ENCODE results near the gene KCNK5.

The KCNK5 gene

GRCh38 chr6:39188571-39188970 lies 40.7 kb downstream of the KCNK5 start:
- Histone ChIP-seq H3K4me1 (ENCODE audit: control insufficient read depth, insufficient read depth, low read length) (no peaks in the 10 kb centered on the region), H3K4me3 (ENCODE audit: low read length in 2 of 2) (no peak overlapping the region), H3K9me3 (ENCODE audit: control insufficient read depth in 2 of 2, low read length in 2 of 2) (no peaks in the 10 kb centered on the region), H3K36me3 (ENCODE audit: control insufficient read depth in 2 of 2, insufficient read depth in 2 of 2, low read length in 2 of 2) (no peaks in the 10 kb centered on the region), H3K27ac (ENCODE audit: low read length) (no peak overlapping the region), H3K27me3 (ENCODE audit: control insufficient read depth in 1 of 2, insufficient read depth in 2 of 2, low read length in 2 of 2) (peaks cover 2 to 3% of the 10 kb centered on the region in 2 donors), H3K9ac (ENCODE audit: low read length in 2 of 2) (no peak overlapping the region)

DNA sequence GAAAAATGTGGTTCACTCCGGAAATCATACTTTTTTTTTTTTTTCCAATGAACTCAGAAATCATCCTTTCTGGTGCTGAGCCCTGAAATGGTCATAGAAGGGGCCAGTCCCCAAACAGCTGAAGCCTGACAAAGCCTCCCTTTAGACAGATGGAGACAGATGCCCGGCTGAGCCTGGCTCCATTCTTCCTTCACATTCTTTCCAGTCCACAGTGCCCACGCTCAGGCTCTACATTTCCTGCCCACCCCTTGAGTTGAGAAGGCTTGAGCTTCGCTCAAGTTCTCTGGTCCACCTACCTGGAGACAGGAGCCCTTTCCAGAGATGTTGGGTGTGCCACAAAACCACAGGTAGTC lies 41.2 kb downstream of the KCNK5 start:
- no peaks in the 10 kb centered on the region for H3K9me3 ChIP-seq (ENCODE audit: control insufficient read depth in 2 of 2, low read length in 2 of 2)
- H3K4me3 ChIP-seq (ENCODE audit: low read length in 2 of 2), result no peak overlapping the region
- H3K4me1 ChIP-seq (ENCODE audit: control insufficient read depth, insufficient read depth, low read length), result no peaks in the 10 kb centered on the region
- no peak overlapping the region for H3K9ac ChIP-seq (ENCODE audit: low read length in 2 of 2)
- H3K27ac ChIP-seq (ENCODE audit: low read length), result no peak overlapping the region
- no peaks in the 10 kb centered on the region for H3K36me3 ChIP-seq (ENCODE audit: control insufficient read depth in 2 of 2, insufficient read depth in 2 of 2, low read length in 2 of 2)
- H3K27me3 ChIP-seq (ENCODE audit: control insufficient read depth in 1 of 2, insufficient read depth in 2 of 2, low read length in 2 of 2), result peaks cover 2 to 3% of the 10 kb centered on the region in 2 donors

DNA sequence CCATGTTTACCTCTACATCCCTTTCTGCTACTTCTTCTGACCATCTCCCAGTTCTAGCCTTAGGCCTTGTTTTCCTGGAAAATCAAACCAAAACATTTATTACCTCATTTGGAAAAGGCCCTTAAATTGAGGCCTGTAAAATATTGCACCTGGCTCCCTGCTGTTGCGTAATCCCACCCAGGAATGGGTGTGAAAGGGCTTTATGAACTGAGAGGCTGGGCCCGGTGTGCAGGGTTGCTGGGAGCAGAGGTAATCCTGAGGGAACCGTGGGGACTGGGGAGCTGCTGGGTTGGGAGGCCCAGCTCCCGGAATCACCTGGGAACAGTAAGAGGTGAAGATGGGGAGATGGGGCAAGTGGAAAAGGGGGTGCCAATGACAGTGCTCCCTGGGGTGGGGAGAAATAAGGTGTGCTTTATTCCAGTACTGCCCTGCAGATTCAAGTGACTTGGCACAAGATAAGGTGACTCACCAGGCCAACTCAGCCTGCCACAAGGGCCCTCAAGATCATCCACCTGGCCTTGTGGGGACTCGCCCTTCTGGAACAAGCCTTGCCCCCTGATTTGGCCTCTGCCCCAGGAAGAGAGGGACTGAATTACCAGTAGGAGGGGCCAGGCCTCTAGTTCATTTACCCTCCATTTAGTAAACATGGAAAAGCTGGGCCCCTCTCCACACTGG lies 44.2 kb downstream of the KCNK5 start:
- H3K4me1 ChIP-seq (ENCODE audit: control insufficient read depth, insufficient read depth, low read length), result no peaks in the 10 kb centered on the region
- H3K27me3 ChIP-seq (ENCODE audit: control insufficient read depth in 1 of 2, insufficient read depth in 2 of 2, low read length in 2 of 2), result peaks cover 2 to 3% of the 10 kb centered on the region in 2 donors
- no peaks in the 10 kb centered on the region for H3K36me3 ChIP-seq (ENCODE audit: control insufficient read depth in 2 of 2, insufficient read depth in 2 of 2, low read length in 2 of 2)
- H3K4me3 ChIP-seq (ENCODE audit: low read length in 2 of 2), result no peak overlapping the region
- no peak overlapping the region for H3K27ac ChIP-seq (ENCODE audit: low read length)
- no peaks in the 10 kb centered on the region for H3K9me3 ChIP-seq (ENCODE audit: control insufficient read depth in 2 of 2, low read length in 2 of 2)
- H3K9ac ChIP-seq (ENCODE audit: low read length in 2 of 2), result no peak overlapping the region

DNA sequence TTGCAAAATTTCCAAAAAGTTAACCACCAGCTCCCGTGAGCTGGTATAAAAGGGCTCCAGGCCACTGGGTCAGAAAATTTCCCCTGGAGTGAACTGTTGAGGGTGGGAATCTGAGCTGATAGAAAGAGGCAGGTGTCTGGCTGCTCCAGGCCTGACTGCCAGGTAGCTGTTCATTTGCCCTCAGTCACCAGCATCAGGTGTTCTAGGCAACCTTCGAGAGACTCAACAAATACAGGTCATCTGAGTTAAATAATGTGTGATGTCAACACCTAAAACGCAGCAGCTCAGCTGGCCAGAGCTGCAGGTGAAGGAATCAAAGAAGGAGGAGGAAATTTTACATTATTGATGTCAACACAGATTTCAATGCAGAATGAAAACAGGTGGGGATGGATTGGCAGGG lies 46.7 kb downstream of the KCNK5 start:
- Histone ChIP-seq H3K9ac (ENCODE audit: low read length in 2 of 2) (no peak overlapping the region), H3K4me3 (ENCODE audit: low read length in 2 of 2) (no peak overlapping the region), H3K27me3 (ENCODE audit: control insufficient read depth in 1 of 2, insufficient read depth in 2 of 2, low read length in 2 of 2) (no peaks in the 10 kb centered on the region), H3K4me1 (ENCODE audit: control insufficient read depth, insufficient read depth, low read length) (no peaks in the 10 kb centered on the region), H3K36me3 (ENCODE audit: control insufficient read depth in 2 of 2, insufficient read depth in 2 of 2, low read length in 2 of 2) (no peaks in the 10 kb centered on the region), H3K9me3 (ENCODE audit: control insufficient read depth in 2 of 2, low read length in 2 of 2) (peaks cover 0 to 4% of the 10 kb centered on the region in 2 donors), H3K27ac (ENCODE audit: low read length) (no peak overlapping the region)

DNA sequence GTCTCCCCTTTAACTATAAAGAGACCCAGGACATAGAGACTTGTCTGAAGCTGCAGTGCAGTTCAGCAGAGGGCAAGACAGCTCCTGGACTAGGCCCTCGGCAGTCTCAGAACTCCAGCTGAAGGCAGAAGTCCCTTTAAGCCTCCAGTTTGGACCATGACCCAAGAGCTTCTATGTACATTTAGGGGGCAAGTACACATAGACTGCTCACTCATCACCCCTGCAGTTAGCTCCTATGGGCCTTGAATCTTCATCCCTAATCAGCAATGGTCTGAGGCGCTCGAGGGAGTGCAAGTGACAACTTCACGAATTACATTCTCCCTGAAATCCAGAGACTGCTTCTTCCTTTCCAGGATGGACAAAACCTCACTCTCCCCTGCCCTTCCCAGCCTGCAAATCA lies 47.4 kb downstream of the KCNK5 start:
- Histone ChIP-seq H3K27ac (ENCODE audit: low read length) (no peak overlapping the region), H3K4me1 (ENCODE audit: control insufficient read depth, insufficient read depth, low read length) (no peaks in the 10 kb centered on the region)

DNA sequence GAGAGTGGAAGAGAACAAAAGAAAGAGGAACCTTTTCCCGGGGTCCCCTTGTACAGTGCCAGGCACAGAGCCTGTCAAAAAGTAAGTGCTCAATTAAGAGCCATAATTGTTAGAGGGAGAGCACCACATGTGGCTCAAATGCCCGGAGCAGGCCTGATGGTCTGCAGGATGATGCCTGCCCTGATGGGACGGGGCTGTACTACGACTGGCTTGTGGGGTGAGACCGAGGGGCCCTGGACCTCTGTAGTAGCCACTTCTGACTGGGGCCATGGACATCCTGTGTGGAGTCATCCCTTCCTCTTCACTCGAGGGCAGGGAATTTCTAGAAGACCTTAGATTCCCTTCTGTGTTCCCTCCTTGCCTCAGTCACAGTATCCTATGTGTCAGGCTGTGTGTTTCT lies 47.9 kb downstream of the KCNK5 start:
- Histone ChIP-seq H3K27ac (ENCODE audit: low read length) (no peak overlapping the region), H3K4me3 (ENCODE audit: low read length in 2 of 2) (no peak overlapping the region), H3K27me3 (ENCODE audit: control insufficient read depth in 1 of 2, insufficient read depth in 2 of 2, low read length in 2 of 2) (no peaks in the 10 kb centered on the region), H3K36me3 (ENCODE audit: control insufficient read depth in 2 of 2, insufficient read depth in 2 of 2, low read length in 2 of 2) (no peaks in the 10 kb centered on the region), H3K4me1 (ENCODE audit: control insufficient read depth, insufficient read depth, low read length) (no peaks in the 10 kb centered on the region), H3K9me3 (ENCODE audit: control insufficient read depth in 2 of 2, low read length in 2 of 2) (peaks cover 0 to 8% of the 10 kb centered on the region in 2 donors), H3K9ac (ENCODE audit: low read length in 2 of 2) (no peak overlapping the region)

More for the DNA sequence above, 47.4 kb downstream of the KCNK5 start:
- Histone ChIP-seq H3K9me3 (ENCODE audit: control insufficient read depth in 2 of 2, low read length in 2 of 2) (peaks cover 0 to 6% of the 10 kb centered on the region in 2 donors), H3K9ac (ENCODE audit: low read length in 2 of 2) (no peak overlapping the region), H3K27me3 (ENCODE audit: control insufficient read depth in 1 of 2, insufficient read depth in 2 of 2, low read length in 2 of 2) (no peaks in the 10 kb centered on the region), H3K4me3 (ENCODE audit: low read length in 2 of 2) (no peak overlapping the region), H3K36me3 (ENCODE audit: control insufficient read depth in 2 of 2, insufficient read depth in 2 of 2, low read length in 2 of 2) (no peaks in the 10 kb centered on the region)

GRCh38 chr6:39178804-39179203 lies 50.5 kb downstream of the KCNK5 start:
- Histone ChIP-seq H3K9me3 (ENCODE audit: control insufficient read depth in 2 of 2, low read length in 2 of 2) (peaks cover 0 to 8% of the 10 kb centered on the region in 2 donors), H3K9ac (ENCODE audit: low read length in 2 of 2) (no peak overlapping the region), H3K27me3 (ENCODE audit: control insufficient read depth in 1 of 2, insufficient read depth in 2 of 2, low read length in 2 of 2) (no peaks in the 10 kb centered on the region), H3K27ac (ENCODE audit: low read length) (no peak overlapping the region), H3K4me1 (ENCODE audit: control insufficient read depth, insufficient read depth, low read length) (no peaks in the 10 kb centered on the region), H3K36me3 (ENCODE audit: control insufficient read depth in 2 of 2, insufficient read depth in 2 of 2, low read length in 2 of 2) (no peaks in the 10 kb centered on the region), H3K4me3 (ENCODE audit: low read length in 2 of 2) (no peak overlapping the region)

DNA sequence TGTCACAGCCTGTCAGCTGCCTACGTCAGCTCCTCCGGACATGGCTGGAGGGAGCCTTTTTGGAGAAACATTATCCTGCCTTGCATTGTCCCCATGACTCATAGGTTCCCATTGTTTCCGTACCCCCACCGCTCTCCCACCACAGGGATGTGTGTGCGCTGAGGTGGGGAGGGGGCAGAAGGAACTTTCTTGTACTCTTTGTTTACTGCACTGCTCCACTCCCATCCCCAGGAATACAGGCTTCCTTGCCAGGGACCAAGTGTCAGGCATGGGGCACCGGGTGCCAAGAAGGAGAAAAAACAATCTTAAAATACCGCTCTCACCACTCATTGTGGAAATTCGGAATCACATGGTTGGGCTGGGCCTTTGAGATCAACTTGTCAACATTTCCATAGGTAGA lies 51.0 kb downstream of the KCNK5 start:
- Histone ChIP-seq H3K9me3 (ENCODE audit: control insufficient read depth in 2 of 2, low read length in 2 of 2) (peaks cover 0 to 8% of the 10 kb centered on the region in 2 donors), H3K27me3 (ENCODE audit: control insufficient read depth in 1 of 2, insufficient read depth in 2 of 2, low read length in 2 of 2) (no peaks in the 10 kb centered on the region), H3K27ac (ENCODE audit: low read length) (no peak overlapping the region), H3K4me3 (ENCODE audit: low read length in 2 of 2) (no peak overlapping the region), H3K4me1 (ENCODE audit: control insufficient read depth, insufficient read depth, low read length) (no peaks in the 10 kb centered on the region), H3K36me3 (ENCODE audit: control insufficient read depth in 2 of 2, insufficient read depth in 2 of 2, low read length in 2 of 2) (no peaks in the 10 kb centered on the region), H3K9ac (ENCODE audit: low read length in 2 of 2) (no peak overlapping the region)

DNA sequence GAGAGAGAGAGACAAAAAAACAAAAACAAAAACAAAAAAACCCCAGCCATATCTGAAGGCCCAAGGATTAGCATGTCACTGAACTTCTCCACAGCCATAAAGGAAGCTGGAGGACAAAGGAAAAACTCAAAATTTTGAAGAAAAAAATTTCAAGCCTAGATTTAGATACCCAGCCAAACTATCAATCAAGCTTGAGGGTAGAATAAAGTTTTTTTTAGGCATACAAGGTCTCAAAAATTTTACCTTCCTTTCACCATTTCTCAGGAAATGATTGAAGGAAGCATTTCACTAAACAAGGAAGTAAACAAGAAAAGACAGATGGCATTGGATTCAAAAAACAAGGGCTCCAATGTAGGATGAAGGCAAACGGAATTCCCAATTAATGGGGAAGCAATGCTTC lies 52.1 kb downstream of the KCNK5 start:
- Histone ChIP-seq H3K27ac (ENCODE audit: low read length) (no peak overlapping the region), H3K36me3 (ENCODE audit: control insufficient read depth in 2 of 2, insufficient read depth in 2 of 2, low read length in 2 of 2) (no peaks in the 10 kb centered on the region), H3K4me1 (ENCODE audit: control insufficient read depth, insufficient read depth, low read length) (no peaks in the 10 kb centered on the region), H3K9ac (ENCODE audit: low read length in 2 of 2) (no peak overlapping the region), H3K4me3 (ENCODE audit: low read length in 2 of 2) (no peak overlapping the region), H3K9me3 (ENCODE audit: control insufficient read depth in 2 of 2, low read length in 2 of 2) (peaks cover 0 to 8% of the 10 kb centered on the region in 2 donors), H3K27me3 (ENCODE audit: control insufficient read depth in 1 of 2, insufficient read depth in 2 of 2, low read length in 2 of 2) (no peaks in the 10 kb centered on the region)

GRCh38 chr6:39173270-39173669 lies 56.0 kb downstream of the KCNK5 start:
- H3K36me3 ChIP-seq (ENCODE audit: control insufficient read depth in 2 of 2, insufficient read depth in 2 of 2, low read length in 2 of 2), result no peaks in the 10 kb centered on the region
- H3K9me3 ChIP-seq (ENCODE audit: control insufficient read depth in 2 of 2, low read length in 2 of 2), result peaks cover 5 to 11% of the 10 kb centered on the region in 2 donors
- H3K27me3 ChIP-seq (ENCODE audit: control insufficient read depth in 1 of 2, insufficient read depth in 2 of 2, low read length in 2 of 2), result peaks cover 0 to 2% of the 10 kb centered on the region in 2 donors
- no peak overlapping the region for H3K4me3 ChIP-seq (ENCODE audit: low read length in 2 of 2)
- H3K9ac ChIP-seq (ENCODE audit: low read length in 2 of 2), result no peak overlapping the region
- no peaks in the 10 kb centered on the region for H3K4me1 ChIP-seq (ENCODE audit: control insufficient read depth, insufficient read depth, low read length)
- H3K27ac ChIP-seq (ENCODE audit: low read length), result no peak overlapping the region

DNA sequence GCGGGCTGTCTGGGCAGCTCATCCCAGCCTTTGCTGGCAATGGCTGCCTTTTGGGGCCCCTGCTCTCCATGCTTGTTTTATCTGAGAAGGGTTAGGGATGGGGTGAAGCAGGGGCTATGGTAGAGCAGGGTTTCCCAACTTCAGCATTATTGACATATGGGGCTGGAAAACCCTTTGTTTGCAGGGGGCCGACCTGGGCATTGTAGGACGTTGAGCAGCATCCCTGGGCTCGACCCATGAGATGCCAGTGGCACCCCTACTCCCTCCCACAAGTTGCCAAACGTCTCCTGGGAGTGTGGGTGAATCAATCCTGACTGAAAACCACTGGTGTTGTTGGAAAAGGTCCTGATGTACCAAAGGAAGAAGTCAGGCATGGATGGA lies 56.9 kb downstream of the KCNK5 start:
- no peak overlapping the region for H3K9ac ChIP-seq (ENCODE audit: low read length in 2 of 2)

More for the DNA sequence above, 56.9 kb downstream of the KCNK5 start:
- Histone ChIP-seq H3K4me1 (ENCODE audit: control insufficient read depth, insufficient read depth, low read length) (no peaks in the 10 kb centered on the region), H3K27me3 (ENCODE audit: control insufficient read depth in 1 of 2, insufficient read depth in 2 of 2, low read length in 2 of 2) (peaks cover 0 to 4% of the 10 kb centered on the region in 2 donors), H3K9me3 (ENCODE audit: control insufficient read depth in 2 of 2, low read length in 2 of 2) (peaks cover 5 to 8% of the 10 kb centered on the region in 2 donors), H3K27ac (ENCODE audit: low read length) (no peak overlapping the region), H3K4me3 (ENCODE audit: low read length in 2 of 2) (no peak overlapping the region), H3K36me3 (ENCODE audit: control insufficient read depth in 2 of 2, insufficient read depth in 2 of 2, low read length in 2 of 2) (no peaks in the 10 kb centered on the region)

All from stomach smooth muscle (tissue), 2 donors.